ENCODE measurements around the gene TSHZ1. TPM values are rescaled to one million over a fixed set of nuclear protein-coding genes. Genes with fewer than 3 reads are reported as not detected.

The TSHZ1 gene
- total RNA-seq, 2 donors from 2014 or later, result 1.1 to 1.7 TPM

DNA sequence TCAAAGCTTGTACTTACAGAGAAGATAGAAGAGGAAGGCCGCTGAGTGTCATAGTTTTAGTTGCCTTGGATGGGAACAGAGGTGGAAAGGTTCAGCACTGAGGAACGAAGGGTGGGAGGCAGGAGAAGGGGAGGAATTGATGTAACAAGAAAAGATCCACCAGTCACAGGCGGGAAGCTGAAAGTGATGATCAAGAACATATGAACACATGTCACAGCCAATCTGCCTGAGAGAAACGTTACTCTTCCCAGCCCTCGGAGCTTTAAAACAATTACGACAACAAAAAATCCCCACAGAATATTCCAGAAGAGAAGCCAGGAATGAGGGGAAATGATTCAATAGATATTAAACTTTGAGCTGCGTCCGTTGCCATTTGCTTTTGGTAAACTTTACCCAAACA is 87.1 kb downstream of the TSHZ1 start:
- Mint-ChIP-seq H3K27ac (no peak overlapping the region), H3K9me3 (no peaks in the 10 kb centered on the region), H3K4me3 (no peak overlapping the region), H3K27me3 (ENCODE audit: insufficient read depth) (peaks cover 2% of the 10 kb centered on the region), H3K4me1 (no peaks in the 10 kb centered on the region), H3K36me3 (ENCODE audit: low read depth) (no peaks in the 10 kb centered on the region)
- WGBS, 2 experiments (ENCODE audit: insufficient coverage in 1 of 2, insufficient read length in 1 of 2), result 83 to 84% methylated on average over 3 to 5 of the region's 8 CpGs
- H3K27ac ChIP-seq (ENCODE audit: low read depth, low read length), result no peak overlapping the region
- TF ChIP-seq, protein P1, sequence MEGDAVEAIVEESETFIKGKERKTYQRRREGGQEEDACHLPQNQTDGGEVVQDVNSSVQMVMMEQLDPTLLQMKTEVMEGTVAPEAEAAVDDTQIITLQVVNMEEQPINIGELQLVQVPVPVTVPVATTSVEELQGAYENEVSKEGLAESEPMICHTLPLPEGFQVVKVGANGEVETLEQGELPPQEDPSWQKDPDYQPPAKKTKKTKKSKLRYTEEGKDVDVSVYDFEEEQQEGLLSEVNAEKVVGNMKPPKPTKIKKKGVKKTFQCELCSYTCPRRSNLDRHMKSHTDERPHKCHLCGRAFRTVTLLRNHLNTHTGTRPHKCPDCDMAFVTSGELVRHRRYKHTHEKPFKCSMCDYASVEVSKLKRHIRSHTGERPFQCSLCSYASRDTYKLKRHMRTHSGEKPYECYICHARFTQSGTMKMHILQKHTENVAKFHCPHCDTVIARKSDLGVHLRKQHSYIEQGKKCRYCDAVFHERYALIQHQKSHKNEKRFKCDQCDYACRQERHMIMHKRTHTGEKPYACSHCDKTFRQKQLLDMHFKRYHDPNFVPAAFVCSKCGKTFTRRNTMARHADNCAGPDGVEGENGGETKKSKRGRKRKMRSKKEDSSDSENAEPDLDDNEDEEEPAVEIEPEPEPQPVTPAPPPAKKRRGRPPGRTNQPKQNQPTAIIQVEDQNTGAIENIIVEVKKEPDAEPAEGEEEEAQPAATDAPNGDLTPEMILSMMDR (conservative IDR thresholded peaks at IDR 0.05), result no peak
- no peaks in the 10 kb centered on the region for H3K9me3 ChIP-seq (ENCODE audit: control insufficient read depth, low read length)
- no peak overlapping the region for H3K9ac ChIP-seq (ENCODE audit: extremely low read depth, low read length, poor library complexity, severe bottlenecking)
- no peaks in the 10 kb centered on the region for H3K4me1 ChIP-seq (ENCODE audit: control insufficient read depth, insufficient read depth, low read length)
- H3K4me3 ChIP-seq (ENCODE audit: low read length), result no peak overlapping the region
- no peaks in the 10 kb centered on the region for H3K27me3 ChIP-seq (ENCODE audit: control insufficient read depth, insufficient read depth, low read length, poor library complexity, severe bottlenecking)
- DNase-seq, result no peak
- no peaks in the 10 kb centered on the region for H3K36me3 ChIP-seq (ENCODE audit: control insufficient read depth, insufficient read depth, low read length)

DNA sequence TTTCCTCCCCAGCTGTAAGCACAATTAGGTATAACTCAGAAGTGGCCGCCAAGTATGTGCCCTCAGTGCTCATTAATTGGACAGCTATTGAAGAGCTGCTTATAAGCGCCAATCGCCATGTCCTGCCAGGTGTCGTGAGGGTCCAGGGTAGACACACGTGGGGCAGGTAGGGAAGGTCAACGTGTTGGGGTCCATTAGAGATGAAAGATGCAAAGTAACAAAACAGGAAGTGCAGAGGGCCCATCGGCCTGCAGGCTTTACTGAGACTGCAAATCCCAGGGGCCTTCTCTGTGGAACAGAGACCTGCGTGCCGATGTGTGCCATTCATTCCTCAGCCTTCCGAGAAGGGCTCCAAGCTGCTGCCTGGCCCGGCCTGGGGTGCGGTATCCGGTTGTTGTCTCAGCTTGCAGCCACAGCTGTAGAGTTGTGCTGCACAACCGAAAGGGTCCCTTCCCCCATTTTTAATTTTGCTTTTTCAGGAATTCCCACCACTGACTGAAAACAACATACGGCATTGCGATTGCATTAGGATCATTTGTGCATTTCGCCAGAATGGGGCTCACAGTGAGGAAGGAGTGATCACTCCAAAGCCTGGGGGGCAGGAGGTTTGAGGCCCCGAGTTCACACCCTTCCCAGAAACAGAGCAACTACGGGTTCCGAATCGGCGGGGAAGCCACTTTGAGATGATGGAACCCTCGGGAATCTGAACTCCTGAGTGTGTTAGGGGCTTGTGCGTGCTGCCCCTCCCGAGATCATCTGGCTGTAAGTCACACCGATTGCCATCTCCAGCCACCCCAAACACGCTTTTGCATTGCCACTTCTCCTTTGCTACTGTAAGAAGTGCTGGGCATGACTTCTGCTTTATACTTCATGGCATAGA is 94.3 kb downstream of the TSHZ1 start:
- no peak overlapping the region for H3K4me3 Mint-ChIP-seq
- Histone ChIP-seq H3K9ac (ENCODE audit: extremely low read depth, low read length, poor library complexity, severe bottlenecking) (no peak overlapping the region), H3K9me3 (ENCODE audit: control insufficient read depth, low read length) (no peaks in the 10 kb centered on the region), H3K27ac (ENCODE audit: low read depth, low read length) (no peak overlapping the region), H3K4me3 (ENCODE audit: low read length) (no peak overlapping the region), H3K36me3 (ENCODE audit: control insufficient read depth, insufficient read depth, low read length) (no peaks in the 10 kb centered on the region), H3K27me3 (ENCODE audit: control insufficient read depth, insufficient read depth, low read length, poor library complexity, severe bottlenecking) (no peaks in the 10 kb centered on the region), H3K4me1 (ENCODE audit: control insufficient read depth, insufficient read depth, low read length) (no peaks in the 10 kb centered on the region)
- DNase-seq, result no peak
- no peaks in the 10 kb centered on the region for H3K36me3 Mint-ChIP-seq (ENCODE audit: low read depth)
- H3K9me3 Mint-ChIP-seq, result peaks cover 6% of the 10 kb centered on the region
- H3K4me1 Mint-ChIP-seq, result no peaks in the 10 kb centered on the region
- TF ChIP-seq, protein P1 (conservative IDR thresholded peaks at IDR 0.05), result no peak
- 85 to 90% methylated on average over 12 to 27 of the region's 27 CpGs for WGBS, 2 experiments (ENCODE audit: insufficient coverage in 1 of 2, insufficient read length in 1 of 2)
- H3K27ac Mint-ChIP-seq, result no peak overlapping the region
- H3K27me3 Mint-ChIP-seq (ENCODE audit: insufficient read depth), result peaks cover 2% of the 10 kb centered on the region

DNA sequence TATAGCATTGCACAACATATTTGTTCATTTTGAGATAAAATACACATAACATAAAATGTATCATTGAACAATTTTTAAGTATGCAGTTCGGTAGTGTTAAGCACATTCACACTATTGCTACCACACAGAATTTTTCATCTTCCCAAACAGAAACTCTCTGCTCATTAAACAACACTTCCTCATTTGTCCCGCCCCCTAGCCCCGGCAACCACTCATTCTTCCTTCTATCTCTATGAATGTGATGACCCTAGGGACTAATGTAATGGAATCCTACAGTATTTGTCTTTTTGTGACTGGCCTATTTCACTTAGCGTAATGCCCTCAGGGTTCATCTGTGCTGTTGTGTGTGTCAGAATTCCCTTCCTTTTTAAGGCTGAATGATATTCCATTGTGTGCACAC is 95.4 kb downstream of the TSHZ1 start:
- Mint-ChIP-seq H3K4me1 (no peaks in the 10 kb centered on the region), H3K27me3 (ENCODE audit: insufficient read depth) (peaks cover 3% of the 10 kb centered on the region), H3K36me3 (ENCODE audit: low read depth) (no peaks in the 10 kb centered on the region), H3K27ac (no peak overlapping the region), H3K4me3 (no peak overlapping the region), H3K9me3 (peaks cover 6% of the 10 kb centered on the region)
- Histone ChIP-seq H3K27ac (ENCODE audit: low read depth, low read length) (no peak overlapping the region), H3K36me3 (ENCODE audit: control insufficient read depth, insufficient read depth, low read length) (no peaks in the 10 kb centered on the region), H3K9ac (ENCODE audit: extremely low read depth, low read length, poor library complexity, severe bottlenecking) (no peak overlapping the region), H3K9me3 (ENCODE audit: control insufficient read depth, low read length) (no peaks in the 10 kb centered on the region), H3K4me3 (ENCODE audit: low read length) (no peak overlapping the region), H3K27me3 (ENCODE audit: control insufficient read depth, insufficient read depth, low read length, poor library complexity, severe bottlenecking) (no peaks in the 10 kb centered on the region), H3K4me1 (ENCODE audit: control insufficient read depth, insufficient read depth, low read length) (no peaks in the 10 kb centered on the region)
- no peak for DNase-seq
- 85% methylated on average over 4 of the region's 4 CpGs; no CpG with 5 or more reads in 1 of the 2 experiments for WGBS, 2 experiments (ENCODE audit: insufficient coverage in 1 of 2, insufficient read length in 1 of 2)
- TF ChIP-seq, protein P1 (conservative IDR thresholded peaks at IDR 0.05), result no peak
